HG03097 (cell line): ENCODE results near the gene SCAANT1.

Source experiments
- ATAC-seq: cut with Tn5 transposase; IDR thresholded peaks from one replicate; pipeline ENCODE4 v1.9.1; 2021; ENCODE audit not compliant: unreplicated experiment, low FRiP score

Gene SCAANT1

DNA sequence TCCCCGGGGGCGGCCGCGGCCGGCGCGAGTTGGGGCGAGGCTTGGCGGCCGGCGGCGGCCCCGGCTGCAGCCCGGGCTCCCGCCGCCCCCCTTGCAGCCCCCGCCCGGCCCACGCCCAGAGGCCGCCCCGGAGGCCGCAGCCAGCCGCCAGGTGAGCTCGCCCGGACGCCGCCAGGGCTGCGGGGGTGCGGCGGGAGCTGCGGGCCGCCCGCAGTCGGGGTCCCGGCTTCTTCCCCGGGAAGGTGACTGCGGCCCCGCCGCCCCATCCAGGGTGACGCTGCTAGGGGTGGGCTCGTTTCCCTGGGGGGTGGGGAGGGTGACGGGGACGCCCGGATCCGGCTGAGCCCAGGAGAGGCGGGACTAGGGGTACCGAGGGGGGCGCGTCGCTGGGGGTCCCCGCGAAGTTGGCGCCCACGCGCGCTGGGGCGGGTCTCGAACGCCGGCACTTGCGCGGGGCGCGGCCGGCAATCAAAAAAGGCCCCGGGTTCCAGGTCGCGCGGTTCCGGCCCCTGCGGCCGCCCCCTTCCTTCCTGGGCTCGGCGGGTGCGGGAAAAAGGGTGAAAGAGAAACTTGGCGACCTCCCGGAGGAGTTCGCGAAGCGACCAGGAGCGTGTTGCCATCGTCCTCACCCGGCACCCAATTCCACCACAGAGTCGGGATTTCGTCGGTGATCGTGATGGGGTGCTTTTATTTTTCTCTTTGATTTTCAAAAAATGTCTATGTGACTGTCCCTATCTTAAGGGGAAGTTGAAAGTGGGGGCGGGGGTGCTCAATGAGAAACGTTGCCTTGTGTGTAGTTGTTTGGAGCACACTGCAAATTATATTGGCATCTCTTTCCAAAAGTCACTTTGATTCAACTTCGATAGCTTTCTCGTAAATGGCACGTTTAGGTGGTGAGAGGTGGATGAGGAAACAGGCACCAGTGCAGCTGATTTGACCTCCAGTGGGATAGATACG is 47.9 kb downstream of the SCAANT1 start:
- peak; percentile 39 for ATAC-seq

DNA sequence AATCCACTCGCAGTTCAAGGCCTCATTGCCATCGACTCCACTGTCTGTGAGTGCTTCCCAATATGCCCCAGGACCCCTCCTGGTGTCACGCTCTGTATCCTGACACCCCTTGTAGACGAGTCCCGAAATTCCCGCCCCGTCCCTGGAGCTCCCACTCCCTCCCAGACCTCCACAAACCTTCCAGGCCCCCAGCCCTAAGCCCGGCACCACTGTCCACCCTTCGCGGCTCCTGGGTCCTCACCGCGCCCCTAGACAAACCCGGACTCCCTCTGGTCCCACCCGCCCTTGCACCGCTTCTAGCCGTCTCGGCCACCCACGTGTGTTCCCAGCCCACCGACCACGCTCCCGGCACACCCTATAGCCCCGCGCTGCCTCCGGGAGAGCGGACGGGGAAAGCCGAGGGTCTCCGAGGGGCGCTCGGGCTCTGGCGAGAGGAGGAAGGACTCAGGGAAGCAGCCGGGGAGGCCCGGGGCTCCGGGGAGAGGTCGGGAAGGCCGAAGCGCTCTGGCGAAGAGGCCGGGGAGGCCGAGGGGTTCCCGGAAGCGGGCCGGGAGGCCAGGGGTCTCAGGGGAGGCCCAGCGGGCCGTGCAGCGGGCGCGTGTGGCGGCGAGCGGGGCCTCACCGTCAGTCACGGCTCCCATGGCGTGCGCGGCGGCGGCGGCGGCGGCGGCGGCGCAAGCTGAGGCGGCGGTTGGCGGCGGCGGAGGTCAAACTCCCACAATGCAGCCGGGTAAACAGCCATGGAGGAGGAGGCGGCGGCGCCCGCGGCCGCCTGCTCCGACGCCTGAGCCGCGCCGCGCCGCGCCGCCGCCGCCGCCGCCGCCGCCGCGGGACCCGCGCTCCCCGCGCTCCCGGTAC is 48.8 kb downstream of the SCAANT1 start, which contains the start of the genes ATXN7 and THOC7:
TSS of gene ATXN7 (plus strand) at position 718 of the 858 bp plus-strand sequence. CDS start 48,732 bp downstream, outside the sequence.
TSS of gene THOC7 (minus strand) at position 656 of the 858 bp plus-strand sequence. CDS start at position 641, 15 bp downstream.
- ATAC-seq: peak; percentile 60

DNA sequence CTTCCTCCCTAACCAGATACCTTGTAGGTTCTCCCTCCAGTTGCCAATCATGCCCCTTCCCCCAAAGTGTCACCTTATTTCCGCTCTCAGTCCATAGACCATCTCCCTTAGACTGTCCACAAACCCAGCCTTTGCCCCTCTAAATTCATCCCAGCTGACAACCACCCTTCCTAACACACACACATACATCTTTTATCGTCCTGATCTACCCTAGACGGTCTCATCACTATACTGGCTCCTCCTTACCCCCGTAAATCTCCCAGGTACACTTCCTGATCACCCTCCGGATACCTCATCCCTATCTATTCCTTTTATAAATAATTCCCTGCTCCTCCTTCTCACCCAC is 49.4 kb downstream of the SCAANT1 start:
- peak; percentile 5 for ATAC-seq
